GM21786 (cell line): ENCODE measurements around the gene HS3ST1.
A peak's percentile ranks its signal among the peaks of the same experiment; 100 is the strongest.

Source experiments
- ATAC-seq: cut with Tn5 transposase; IDR thresholded peaks from one replicate; pipeline ENCODE4 v1.9.1; 2021; ENCODE audit not compliant: unreplicated experiment

The HS3ST1 gene

DNA sequence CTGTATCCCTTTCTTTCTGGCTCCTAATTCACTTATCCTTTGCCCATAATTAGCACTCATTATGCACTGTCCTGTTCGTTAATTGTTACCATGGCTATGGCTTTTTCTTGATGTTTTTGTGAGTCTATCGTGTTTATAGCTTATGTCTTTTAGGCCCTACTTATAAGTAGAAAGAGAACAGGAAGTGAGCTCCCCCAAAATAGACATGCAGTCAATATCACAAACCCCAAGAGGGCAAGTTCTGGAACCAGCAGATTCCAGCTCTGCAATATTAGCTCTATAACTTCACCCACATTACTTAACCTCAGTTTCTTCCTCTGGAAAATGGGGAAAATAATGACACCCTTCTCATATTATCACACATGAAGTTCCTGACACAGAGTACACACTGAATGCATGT lies 7.4 kb upstream of the HS3ST1 start:
- peak; percentile 51 for ATAC-seq

DNA sequence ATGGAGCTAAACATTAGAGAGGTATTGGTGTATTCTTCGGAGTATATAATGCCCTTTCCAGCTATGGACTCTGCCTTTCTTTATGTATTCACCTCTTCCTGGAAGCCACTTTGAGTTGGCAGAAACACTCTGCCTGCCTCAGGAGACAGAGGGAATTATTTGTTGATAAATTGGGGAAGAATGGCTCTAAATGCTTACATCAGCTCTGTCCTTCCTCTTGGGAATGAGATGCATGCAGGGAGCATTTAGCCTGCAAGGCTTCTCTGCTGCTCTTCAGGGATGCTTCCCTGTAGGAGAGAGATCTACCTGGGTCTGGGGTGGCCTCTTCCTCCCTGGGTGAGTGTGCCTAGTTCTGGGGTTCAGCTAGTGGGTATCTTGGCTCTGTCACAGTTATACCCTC lies 6.9 kb upstream of the HS3ST1 start:
- ATAC-seq: no peak

DNA sequence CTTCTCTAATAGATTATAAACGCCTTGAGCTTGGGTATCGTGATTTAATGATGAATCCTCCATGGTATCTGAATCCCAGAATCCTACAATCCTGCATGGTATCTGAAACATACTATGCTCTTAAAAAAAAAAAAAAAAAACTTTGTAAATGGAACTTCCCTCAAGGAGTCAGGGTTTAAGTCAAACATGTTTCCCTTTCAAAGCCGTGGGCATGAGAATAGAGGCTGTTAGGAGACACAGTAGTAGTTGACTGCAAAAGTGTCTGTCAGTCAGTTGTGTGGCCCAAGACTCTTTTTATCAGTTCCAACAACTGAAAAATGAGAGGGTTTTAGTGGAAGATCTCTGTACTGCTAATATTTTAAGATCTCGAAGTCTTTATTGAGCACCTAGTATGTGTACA lies 2.4 kb upstream of the HS3ST1 start:
- ATAC-seq: no peak

GRCh38 chr4:11430536-11430935 lies 1.8 kb upstream of the HS3ST1 start:
- no peak for ATAC-seq

- ATAC-seq: no peak
Observed at GRCh38 chr4:11429699-11430045, 978 bp upstream of the HS3ST1 start.

DNA sequence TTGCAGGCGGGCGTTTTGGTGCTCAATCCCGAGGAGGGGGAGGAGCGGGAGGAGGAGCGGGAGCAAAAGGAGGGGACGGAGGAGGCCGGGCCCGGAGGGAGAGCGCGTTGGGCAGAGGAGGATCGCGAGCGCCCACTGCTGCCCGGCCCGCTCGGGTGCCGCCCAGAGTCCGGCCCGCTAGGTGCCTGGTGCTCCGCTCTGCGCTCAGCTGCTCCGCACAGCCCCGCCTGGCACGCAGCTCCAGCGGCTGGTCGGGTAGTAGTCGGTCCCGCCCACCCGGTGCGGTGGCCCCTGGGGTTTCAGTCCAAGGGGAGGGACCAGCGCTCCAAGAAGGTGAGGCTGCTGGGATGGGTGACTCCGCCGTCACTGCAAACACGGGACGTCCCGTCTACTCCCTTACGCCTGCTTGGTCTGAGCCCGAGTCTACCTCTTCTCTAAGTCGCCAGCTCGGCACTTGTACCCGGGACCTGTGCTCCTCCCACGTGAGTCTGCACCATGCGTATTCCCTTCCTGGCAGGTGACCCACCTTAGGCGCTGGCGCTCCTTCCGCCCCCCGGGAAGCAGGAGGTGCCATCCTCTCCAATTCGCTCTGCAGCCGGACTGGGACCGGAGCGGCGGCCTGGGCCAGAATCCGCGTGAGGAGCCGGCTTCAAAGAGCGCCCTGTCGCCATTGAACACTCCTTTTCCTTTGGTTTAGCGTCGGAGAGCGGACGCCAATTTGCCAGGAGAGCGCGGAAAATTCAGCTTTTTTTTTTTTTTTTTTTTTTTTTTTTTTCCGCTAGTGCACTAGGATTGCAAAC lies 405 bp upstream of the HS3ST1 start:
- ATAC-seq: peak; percentile 74

DNA sequence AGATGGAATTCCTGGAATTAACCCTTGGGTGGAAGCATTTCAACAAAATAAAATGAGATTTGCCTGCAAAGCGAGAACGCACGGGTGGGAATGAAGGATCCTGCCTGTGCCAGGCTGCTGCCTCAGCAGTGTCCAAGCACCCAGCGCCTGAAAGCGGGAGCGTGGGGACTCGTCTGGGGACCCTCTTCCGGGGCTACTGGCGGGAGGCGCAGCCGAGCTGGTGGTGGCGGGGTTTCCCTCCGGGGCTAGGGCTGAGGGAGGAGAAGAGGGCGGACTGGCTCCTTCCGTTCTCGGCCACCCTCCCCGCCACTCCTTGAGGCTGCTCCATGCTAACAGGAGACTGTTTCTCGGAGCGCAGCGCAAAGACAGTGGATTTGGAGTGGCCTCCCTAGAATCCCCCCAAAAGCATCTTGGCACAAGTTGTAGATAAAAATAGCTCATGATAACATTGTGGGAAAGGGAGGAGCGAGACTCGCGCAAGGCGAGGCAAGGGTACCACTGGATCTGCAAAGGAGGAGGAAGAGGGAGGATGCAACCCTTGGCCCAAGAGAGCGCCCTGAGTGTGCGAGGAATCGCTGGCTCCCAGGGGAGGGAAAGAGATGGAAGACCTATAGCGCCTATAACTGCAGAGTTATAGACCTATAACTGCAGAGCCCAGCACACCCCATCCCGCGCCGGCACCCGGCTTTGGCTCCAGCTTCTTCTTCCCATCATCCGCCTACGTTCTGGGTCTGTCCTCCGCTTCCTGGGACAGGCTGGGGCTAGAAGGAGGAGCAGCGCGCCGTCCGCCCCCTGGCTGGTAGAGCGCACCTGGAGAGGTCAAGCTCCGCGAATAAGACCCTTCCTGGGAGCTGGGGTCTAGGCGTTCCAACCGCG lies 1.3 kb downstream of the HS3ST1 start:
- no peak for ATAC-seq

DNA sequence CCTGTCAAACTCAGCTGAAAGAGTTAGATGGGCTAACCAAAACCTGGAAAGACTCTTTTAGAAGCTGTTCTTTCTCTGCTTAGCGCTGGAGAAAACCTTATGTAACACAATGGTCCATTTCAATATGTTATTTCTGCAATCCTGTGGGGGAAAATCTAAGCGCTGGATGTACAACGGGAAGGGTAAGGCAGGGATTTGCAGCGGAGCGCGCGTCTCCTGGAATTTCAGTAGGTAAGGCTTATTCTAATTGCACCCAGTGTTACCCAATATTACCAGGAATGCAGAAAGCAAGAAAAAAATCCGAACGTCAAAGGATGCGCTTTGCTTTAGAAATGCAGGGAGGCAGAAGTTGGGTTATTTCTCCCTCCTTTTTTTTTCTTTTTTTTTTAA lies 2.0 kb downstream of the HS3ST1 start:
- no peak for ATAC-seq

GRCh38 chr4:11426003-11426402 lies 2.7 kb downstream of the HS3ST1 start:
- no peak for ATAC-seq

GRCh38 chr4:11424856-11425255 lies 3.8 kb downstream of the HS3ST1 start:
- no peak for ATAC-seq

- peak; percentile 38 for ATAC-seq
Observed at GRCh38 chr4:11424000-11424399, 4.7 kb downstream of the HS3ST1 start.

- ATAC-seq: no peak
Observed at GRCh38 chr4:11423465-11423864, 5.2 kb downstream of the HS3ST1 start.

GRCh38 chr4:11421116-11421515 lies 7.6 kb downstream of the HS3ST1 start:
- no peak for ATAC-seq

GRCh38 chr4:11420327-11420726 lies 8.4 kb downstream of the HS3ST1 start:
- no peak for ATAC-seq

GRCh38 chr4:11418610-11419009 lies 10.1 kb downstream of the HS3ST1 start:
- no peak for ATAC-seq

DNA sequence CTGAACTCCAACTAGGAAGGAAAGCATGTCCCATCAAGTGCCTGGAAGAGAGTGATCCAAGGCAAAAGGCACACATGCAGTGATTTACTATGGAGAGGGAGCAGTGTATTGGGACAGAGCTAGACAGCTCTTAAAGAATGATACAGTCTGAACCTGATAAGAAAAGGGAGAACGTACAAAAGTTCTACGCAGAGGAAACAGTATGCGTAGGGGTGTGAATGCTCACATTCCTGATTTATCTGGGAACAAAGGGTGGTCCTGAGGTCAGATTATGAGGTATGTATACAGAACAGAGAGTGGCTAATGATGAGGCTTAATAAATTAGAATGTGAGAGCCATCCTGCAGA lies 12.0 kb downstream of the HS3ST1 start:
- ATAC-seq: no peak

DNA sequence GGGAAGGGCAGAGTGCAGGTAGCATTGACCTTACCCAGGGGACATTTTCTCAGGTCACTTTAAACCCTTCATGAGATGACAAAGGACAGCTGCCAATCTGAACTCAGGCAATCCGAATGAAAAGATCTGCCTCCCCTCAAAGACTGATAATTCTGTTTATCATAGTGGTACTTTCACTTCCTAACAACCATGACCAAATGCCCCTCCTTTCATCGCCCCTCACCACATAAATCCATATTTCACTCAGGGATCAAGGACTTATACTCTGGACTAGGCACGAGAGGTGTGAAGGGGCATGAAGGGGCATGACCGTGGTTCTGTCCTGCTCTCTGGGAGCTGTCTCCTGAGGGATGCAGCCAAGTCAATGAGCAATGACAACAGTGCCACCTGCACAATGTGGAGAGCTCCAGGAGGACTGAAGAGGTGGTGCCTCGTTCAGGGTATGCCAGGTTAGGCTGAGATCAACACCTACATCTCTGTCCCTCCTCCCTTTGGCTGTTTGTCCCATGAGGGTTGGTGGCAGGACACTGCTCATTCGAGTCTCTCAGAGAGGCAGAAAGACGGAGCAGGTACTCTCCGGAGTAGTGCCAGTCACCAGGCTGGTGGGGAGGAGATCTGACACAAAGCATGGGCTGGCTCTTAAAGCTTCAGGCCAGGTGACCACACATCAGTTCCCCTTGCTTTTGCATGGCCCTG lies 12.5 kb downstream of the HS3ST1 start:
- ATAC-seq: peak; percentile 38

GRCh38 chr4:11415409-11416070 lies 13.2 kb downstream of the HS3ST1 start:
- peak; percentile 74 for ATAC-seq

- no peak for ATAC-seq
Observed at GRCh38 chr4:11412211-11412610, 16.5 kb downstream of the HS3ST1 start.

DNA sequence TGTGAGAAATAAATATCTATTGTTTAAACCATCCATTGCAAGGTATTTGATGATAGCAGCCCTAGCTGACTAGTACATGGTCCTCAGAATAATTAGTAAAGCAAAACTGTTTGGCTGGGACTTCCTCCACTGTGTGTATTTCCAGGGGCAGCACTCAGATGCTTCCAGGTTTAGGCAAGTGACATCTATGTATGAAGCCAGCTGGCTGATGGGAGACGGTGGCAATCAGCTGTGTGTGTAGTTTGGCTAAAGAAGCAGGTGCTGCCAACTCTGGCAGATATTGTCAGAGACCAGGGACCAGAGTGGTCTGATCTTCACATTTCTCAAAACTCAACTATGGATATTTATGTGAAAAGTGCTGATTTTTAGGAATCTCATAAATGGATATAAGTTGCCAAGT lies 19.1 kb downstream of the HS3ST1 start:
- no peak for ATAC-seq

GRCh38 chr4:11408233-11408967 lies 20.3 kb downstream of the HS3ST1 start:
- ATAC-seq: no peak
